Esophagus squamous epithelium (tissue), 5 donors: ENCODE data around the gene MEGF6. TPM values are rescaled to one million over a fixed set of nuclear protein-coding genes. Genes with fewer than 3 reads are reported as not detected.

Experiments used
- DNase-seq: peaks from one replicate; lab custom pipeline; 2025; lab: John Stamatoyannopoulos, UW
- H3K27ac ChIP-seq, 4 donors: fragments of 200-600 bp; sonication (generic); one replicate each; pipeline ENCODE4 v1.5.1; 2016 to 2019; ENCODE audit warnings: mild to moderate bottlenecking in 1 of 4
- H3K27me3 ChIP-seq, 4 donors: fragments of 200-600 bp; sonication (generic); 1 replicate in 3 of 4; 2 replicates in 1 of 4; pipeline versions ENCODE4 v1.5.1 to v1.6.0; 2017 to 2021; ENCODE audit warnings: antibody characterized with exemption in 1 of 4
- H3K36me3 ChIP-seq, 3 donors: fragments of 200-600 bp; sonication (generic); one replicate each; pipeline ENCODE4 v1.5.1; 2016 to 2019
- H3K4me1 ChIP-seq, 3 donors: fragments of 200-600 bp; sonication (generic); one replicate each; pipeline ENCODE4 v1.5.1; 2017 to 2019
- H3K4me3 ChIP-seq, 4 donors: fragments of 200-600 bp; sonication (generic); 1 replicate in 3 of 4; 2 replicates in 1 of 4; pipeline ENCODE4 v1.5.1; 2016 to 2019; ENCODE audit warnings: mild to moderate bottlenecking in 2 of 4, moderate library complexity in 1 of 4
- H3K9me3 ChIP-seq, 3 donors: fragments of 200-600 bp; sonication (generic); one replicate each; pipeline ENCODE4 v1.5.1; 2016 to 2019
- POLR2A ChIP-seq, 4 donors: fragments of 450-650 bp; IDR thresholded peaks; one replicate each; pipeline ENCODE4 v1.6.1; 2017; ENCODE audit warnings: antibody characterized with exemption in 4 of 4, mild to moderate bottlenecking in 4 of 4, moderate library complexity in 3 of 4
- WGBS, 2 donors: methylation state at CpG; one replicate each; pipeline ENCODE4 v1.1.5; 2018; 5-methylcytosine and 5-hydroxymethylcytosine counted together
- intact Hi-C: fragments of 100-400 bp; cut with DNase I; formaldehyde crosslinking; loops from one replicate; pipeline ENCODE4 v1.15.0; 2022
- total RNA-seq, 4 donors: library from RNA; depleted of rRNA; stranded (reverse); fragments of >200 nt; gene quantifications; one replicate each; pipeline ENCODE4 v1.1.0, GENCODE V29; 2016
- TF ChIP-seq, protein P1 (sequence below), 6 experiments: fragments of 450-650 bp in 4 of 6; fragments of 200-600 bp in 2 of 6; sonication (generic) in 2 of 6; IDR thresholded peaks; one replicate each; pipeline ENCODE4 v1.5.1; 2016 to 2019; ENCODE audit warnings: antibody characterized with exemption in 6 of 6, mild to moderate bottlenecking in 4 of 6, moderate library complexity in 4 of 6
- donor health status: DM: yes; HTN: yes; CAD: no.

Gene MEGF6
- total RNA-seq, 4 donors from 2014 or later: 8.8 to 27.1 (median 16.8) TPM

DNA sequence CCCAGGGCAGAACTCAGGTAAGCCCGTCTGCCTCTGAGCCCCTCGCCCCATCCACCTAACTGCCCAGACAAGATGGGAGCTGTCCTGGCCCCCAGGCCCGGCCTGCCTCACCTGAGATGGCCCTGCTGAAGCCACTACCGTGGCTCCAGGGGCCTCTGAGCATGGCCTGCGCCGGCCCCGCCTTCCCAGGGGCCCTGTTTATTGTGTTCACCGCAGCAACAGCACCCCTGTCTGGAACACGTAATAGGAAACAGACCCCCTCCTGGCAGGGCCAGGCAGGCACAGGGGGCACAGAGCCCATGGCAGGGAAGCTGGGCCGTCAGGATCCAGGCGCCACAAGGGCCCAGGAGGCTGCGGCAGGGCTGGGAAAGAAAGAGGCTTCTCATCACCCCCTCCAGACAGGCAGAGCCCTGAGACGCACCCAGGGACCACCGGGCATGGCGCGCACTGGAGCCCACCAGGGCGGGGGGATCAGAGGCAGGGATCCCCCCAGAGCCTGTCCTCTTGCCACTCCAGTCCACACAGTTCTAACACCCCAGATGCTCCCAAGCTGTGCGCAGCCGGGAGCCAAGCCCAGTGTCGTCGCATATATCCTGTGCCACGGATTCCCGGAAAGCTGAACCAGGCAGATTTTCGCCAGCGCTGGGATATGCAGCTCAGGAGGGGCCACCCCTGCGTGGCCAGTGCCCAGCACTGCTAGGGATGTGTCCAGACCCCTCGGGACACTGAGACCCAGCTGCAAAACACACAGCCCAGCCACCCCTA is 94.2 kb downstream of the MEGF6 start:
- intact Hi-C loops: no loop called here
- DNase-seq: no peak
- 87% methylated on average over 13 of the region's 27 CpGs; no CpG with 5 or more reads in 1 of the 2 donors for WGBS, 2 donors

GRCh38 chr1:3516481-3516869 is 94.8 kb downstream of the MEGF6 start:
- no peak for DNase-seq

More for the DNA sequence above, 94.2 kb downstream of the MEGF6 start:
- Histone ChIP-seq H3K27me3 (no peaks in the 10 kb centered on the region), H3K27ac (no peak overlapping the region), H3K36me3 (peaks cover 0 to 77% (median 0%) of the 10 kb centered on the region in 3 donors), H3K4me3 (no peak overlapping the region), H3K4me1 (no peaks in the 10 kb centered on the region), H3K9me3 (no peaks in the 10 kb centered on the region)
- TF ChIP-seq, protein P1, sequence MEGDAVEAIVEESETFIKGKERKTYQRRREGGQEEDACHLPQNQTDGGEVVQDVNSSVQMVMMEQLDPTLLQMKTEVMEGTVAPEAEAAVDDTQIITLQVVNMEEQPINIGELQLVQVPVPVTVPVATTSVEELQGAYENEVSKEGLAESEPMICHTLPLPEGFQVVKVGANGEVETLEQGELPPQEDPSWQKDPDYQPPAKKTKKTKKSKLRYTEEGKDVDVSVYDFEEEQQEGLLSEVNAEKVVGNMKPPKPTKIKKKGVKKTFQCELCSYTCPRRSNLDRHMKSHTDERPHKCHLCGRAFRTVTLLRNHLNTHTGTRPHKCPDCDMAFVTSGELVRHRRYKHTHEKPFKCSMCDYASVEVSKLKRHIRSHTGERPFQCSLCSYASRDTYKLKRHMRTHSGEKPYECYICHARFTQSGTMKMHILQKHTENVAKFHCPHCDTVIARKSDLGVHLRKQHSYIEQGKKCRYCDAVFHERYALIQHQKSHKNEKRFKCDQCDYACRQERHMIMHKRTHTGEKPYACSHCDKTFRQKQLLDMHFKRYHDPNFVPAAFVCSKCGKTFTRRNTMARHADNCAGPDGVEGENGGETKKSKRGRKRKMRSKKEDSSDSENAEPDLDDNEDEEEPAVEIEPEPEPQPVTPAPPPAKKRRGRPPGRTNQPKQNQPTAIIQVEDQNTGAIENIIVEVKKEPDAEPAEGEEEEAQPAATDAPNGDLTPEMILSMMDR (IDR thresholded peaks at IDR 0.05): no peak
- TF ChIP-seq POLR2A (IDR thresholded peaks at IDR 0.05): no peak

DNA sequence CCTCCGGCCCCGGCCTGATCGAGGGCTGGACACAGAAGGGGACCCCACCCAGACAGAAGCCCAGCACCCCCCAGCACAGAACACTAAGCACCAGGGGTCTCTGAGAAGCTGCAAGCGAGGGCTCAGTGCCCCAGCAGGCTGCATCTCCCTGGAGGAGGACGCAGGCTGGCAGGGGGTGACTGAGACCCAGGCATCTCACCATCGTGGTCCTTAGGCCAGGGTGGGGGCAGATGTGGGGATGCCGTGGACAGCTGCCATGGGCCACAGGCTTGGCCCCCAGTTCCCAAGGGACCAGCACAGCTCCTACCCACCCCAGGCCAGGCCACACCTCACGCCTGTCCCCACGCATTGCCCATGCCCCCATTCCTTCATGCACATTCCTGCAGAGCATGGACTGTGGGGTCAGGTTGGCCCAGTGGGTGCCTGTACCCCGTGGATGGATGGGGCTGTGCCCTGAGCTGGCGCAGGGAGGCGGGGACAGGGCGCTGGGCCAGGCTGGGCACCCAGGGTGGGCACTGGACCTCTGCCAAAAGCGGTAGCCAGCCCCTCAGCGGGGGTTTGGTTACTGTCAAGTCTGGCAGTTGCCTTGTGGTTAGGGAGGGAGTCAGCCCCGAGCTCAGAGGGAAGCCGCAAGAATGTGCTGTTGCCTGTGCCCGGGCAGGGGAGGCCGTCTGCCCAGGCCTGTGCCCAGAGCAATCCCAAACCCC is 95.4 kb downstream of the MEGF6 start:
- Histone ChIP-seq H3K27me3 (no peaks in the 10 kb centered on the region), H3K27ac (no peak overlapping the region), H3K4me1 (no peaks in the 10 kb centered on the region), H3K4me3 (no peak overlapping the region), H3K36me3 (peaks cover 0 to 74% (median 0%) of the 10 kb centered on the region in 3 donors), H3K9me3 (no peaks in the 10 kb centered on the region)
- 87% methylated on average over 6 of the region's 19 CpGs; no CpG with 5 or more reads in 1 of the 2 donors for WGBS, 2 donors
- DNase-seq: no peak
- intact Hi-C loops: no loop called here
- TF ChIP-seq, protein P1 (IDR thresholded peaks at IDR 0.05): no peak
- no peak for TF ChIP-seq POLR2A (IDR thresholded peaks at IDR 0.05)

More at GRCh38 chr1:3516481-3516869, 94.8 kb downstream of the MEGF6 start:
- intact Hi-C loops: no loop called here
- no peaks in the 10 kb centered on the region for H3K9me3 ChIP-seq
- WGBS, 2 donors: 100% methylated on average over 1 of the region's 15 CpGs; no CpG with 5 or more reads in 1 of the 2 donors
- H3K27me3 ChIP-seq: no peaks in the 10 kb centered on the region
- H3K4me1 ChIP-seq: no peaks in the 10 kb centered on the region
- TF ChIP-seq POLR2A (IDR thresholded peaks at IDR 0.05): no peak
- TF ChIP-seq, protein P1 (IDR thresholded peaks at IDR 0.05): no peak
- H3K36me3 ChIP-seq: peaks cover 0 to 77% (median 0%) of the 10 kb centered on the region in 3 donors
- H3K4me3 ChIP-seq: no peak overlapping the region
- H3K27ac ChIP-seq: no peak overlapping the region

- Histone ChIP-seq H3K27ac (no peak overlapping the region), H3K36me3 (peaks cover 0 to 74% (median 0%) of the 10 kb centered on the region in 3 donors), H3K27me3 (no peaks in the 10 kb centered on the region), H3K4me1 (no peaks in the 10 kb centered on the region), H3K4me3 (no peak overlapping the region), H3K9me3 (no peaks in the 10 kb centered on the region)
- intact Hi-C loops: no loop called here
- 86 to 97% methylated on average over 1 to 3 of the region's 12 CpGs for WGBS, 2 donors
- no peak for TF ChIP-seq POLR2A (IDR thresholded peaks at IDR 0.05)
- TF ChIP-seq, protein P1 (IDR thresholded peaks at IDR 0.05): no peak
- no peak for DNase-seq
Observed at GRCh38 chr1:3515272-3515671, 96.0 kb downstream of the MEGF6 start.

GRCh38 chr1:3514404-3514803 is 96.9 kb downstream of the MEGF6 start:
- DNase-seq: no peak
- H3K27ac ChIP-seq: no peak overlapping the region
- intact Hi-C loops: no loop called here
- TF ChIP-seq, protein P1 (IDR thresholded peaks at IDR 0.05): no peak
- no peak for TF ChIP-seq POLR2A (IDR thresholded peaks at IDR 0.05)
- no CpG with 5 or more reads among the region's 17 CpGs for whole genome bisulfite sequencing, 2 donors
- no peaks in the 10 kb centered on the region for H3K4me1 ChIP-seq
- no peak overlapping the region for H3K4me3 ChIP-seq
- no peaks in the 10 kb centered on the region for H3K27me3 ChIP-seq
- H3K36me3 ChIP-seq: peaks cover 0 to 74% (median 0%) of the 10 kb centered on the region in 3 donors
- no peaks in the 10 kb centered on the region for H3K9me3 ChIP-seq
